Immature natural killer cell (primary cell): ENCODE results near the gene ABCG5. TPM values are rescaled to one million over a fixed set of nuclear protein-coding genes. Genes with fewer than 3 reads are reported as not detected.

Source experiments
- DNase-seq, 3 donors: peaks; one replicate each; pipeline ENCODE4 v3.0.0; 2022; ENCODE audit warnings: mixed read lengths in 1 of 3
- H3K27ac Mint-ChIP-seq, 6 donors: one replicate each; pipeline ENCODE4 v1.8.0; 2020; ENCODE audit warnings: mixed read lengths in 6 of 6, mild to moderate bottlenecking in 5 of 6, inconsistent platforms in 4 of 6, moderate library complexity in 3 of 6
- H3K27me3 Mint-ChIP-seq, 3 donors: one replicate each; pipeline ENCODE4 v1.8.0; 2020 to 2021; ENCODE audit warnings: low read depth in 3 of 3, mild to moderate bottlenecking in 3 of 3, mixed read lengths in 3 of 3, moderate library complexity in 3 of 3, inconsistent platforms in 1 of 3
- H3K36me3 Mint-ChIP-seq, 3 donors: one replicate each; pipeline ENCODE4 v1.8.0; 2020; ENCODE audit warnings: mixed read lengths in 3 of 3, inconsistent platforms in 2 of 3, mild to moderate bottlenecking in 2 of 3
- H3K4me1 Mint-ChIP-seq, 2 donors: one replicate each; pipeline ENCODE4 v1.8.0; 2020; ENCODE audit warnings: inconsistent platforms in 2 of 2, mild to moderate bottlenecking in 2 of 2, mixed read lengths in 2 of 2, moderate library complexity in 1 of 2
- H3K4me3 Mint-ChIP-seq, 5 donors: one replicate each; pipeline ENCODE4 v1.8.0; 2020; ENCODE audit warnings: mild to moderate bottlenecking in 5 of 5, mixed read lengths in 5 of 5, inconsistent platforms in 3 of 5, moderate library complexity in 3 of 5
- H3K9me3 Mint-ChIP-seq, 6 donors: one replicate each; pipeline ENCODE4 v1.8.0; 2020; ENCODE audit warnings: mild to moderate bottlenecking in 6 of 6, mixed read lengths in 6 of 6, inconsistent platforms in 4 of 6, moderate library complexity in 3 of 6
- polyA plus RNA-seq, 3 donors: library from polyadenylated mRNA; unstranded; fragments of 300-500 nt; fragmentation: Illumina TruSeq; gene quantifications; one replicate each; pipeline ENCODE4 v1.2.3, GENCODE V29; 2021

ABCG5 gene
- polyA plus RNA-seq = not detected

DNA sequence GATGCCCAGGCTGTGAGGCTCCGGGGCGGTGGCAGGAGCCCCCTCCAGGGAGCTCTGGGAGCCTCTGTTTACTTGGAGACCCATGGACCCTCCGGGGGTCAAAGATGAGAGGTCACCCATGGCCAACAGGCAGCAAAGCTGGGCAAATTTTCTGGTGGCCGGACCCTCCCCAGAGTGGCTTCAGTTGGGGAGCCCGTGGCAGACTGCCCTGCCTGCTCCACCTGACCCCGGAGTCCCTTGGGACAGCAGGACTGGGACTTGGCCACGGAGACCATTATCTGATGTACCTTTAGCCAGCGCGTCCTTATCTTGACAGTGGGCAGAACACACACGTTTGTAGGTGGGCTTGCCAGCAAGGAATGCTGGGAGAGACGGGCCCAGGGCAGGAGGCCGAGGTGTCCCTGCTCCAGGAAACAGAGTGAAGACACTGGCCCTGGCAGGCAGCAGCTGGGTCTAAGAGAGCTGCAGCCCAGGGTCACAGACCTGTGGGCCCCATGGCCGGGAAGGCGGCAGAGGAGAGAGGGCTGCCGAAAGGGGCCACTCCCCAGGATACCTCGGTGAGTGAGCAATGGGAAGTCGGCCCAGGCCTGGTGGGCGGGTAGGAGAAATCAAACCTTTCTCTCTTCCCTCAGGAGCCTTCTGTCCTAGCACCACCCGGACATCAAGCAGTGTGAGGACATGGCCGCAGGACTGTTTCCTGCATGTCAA is at the start of gene ABCG5, which contains the start of gene ABCG8:
TSS of gene ABCG5 (minus strand) at position 280 of the 708 bp plus-strand sequence. CDS start at position 120, 160 bp downstream.
TSS of gene ABCG8 (plus strand) at position 412 of the 708 bp plus-strand sequence. CDS start at position 495, 83 bp downstream.
- H3K27ac Mint-ChIP-seq = no peak within 1 kb of the TSS
- no peaks in the 10 kb centered on the region for H3K4me1 Mint-ChIP-seq
- no peaks in the 10 kb centered on the region for H3K9me3 Mint-ChIP-seq
- H3K4me3 Mint-ChIP-seq = no peak within 1 kb of the TSS
- H3K36me3 Mint-ChIP-seq = no peaks in the 10 kb centered on the region
- peaks cover 0 to 13% (median under 1%) of the 10 kb centered on the region in 3 donors for H3K27me3 Mint-ChIP-seq
- no peak for DNase-seq

GRCh38 chr2:43887176-43887575 is 48.5 kb upstream of the ABCG5 start:
- no peak overlapping the region for H3K27ac Mint-ChIP-seq
- DNase-seq = no peak
- H3K9me3 Mint-ChIP-seq = no peaks in the 10 kb centered on the region
- no peak overlapping the region for H3K4me3 Mint-ChIP-seq
- peaks cover 37 to 48% (median 38%) of the 10 kb centered on the region in 3 donors for H3K36me3 Mint-ChIP-seq
- H3K27me3 Mint-ChIP-seq = peaks cover 0 to 6% (median 0%) of the 10 kb centered on the region in 3 donors
- no peaks in the 10 kb centered on the region for H3K4me1 Mint-ChIP-seq

GRCh38 chr2:43885132-43885632 is 46.5 kb upstream of the ABCG5 start:
- Mint-ChIP-seq H3K27me3 (peaks cover 0 to 6% (median 2%) of the 10 kb centered on the region in 3 donors), H3K9me3 (no peaks in the 10 kb centered on the region), H3K4me3 (no peak overlapping the region), H3K36me3 (peaks cover 22 to 32% (median 25%) of the 10 kb centered on the region in 3 donors), H3K4me1 (no peaks in the 10 kb centered on the region), H3K27ac (peak overlapping the region in 1 of 6 donors; percentile 60)
- DNase-seq = no peak

DNA sequence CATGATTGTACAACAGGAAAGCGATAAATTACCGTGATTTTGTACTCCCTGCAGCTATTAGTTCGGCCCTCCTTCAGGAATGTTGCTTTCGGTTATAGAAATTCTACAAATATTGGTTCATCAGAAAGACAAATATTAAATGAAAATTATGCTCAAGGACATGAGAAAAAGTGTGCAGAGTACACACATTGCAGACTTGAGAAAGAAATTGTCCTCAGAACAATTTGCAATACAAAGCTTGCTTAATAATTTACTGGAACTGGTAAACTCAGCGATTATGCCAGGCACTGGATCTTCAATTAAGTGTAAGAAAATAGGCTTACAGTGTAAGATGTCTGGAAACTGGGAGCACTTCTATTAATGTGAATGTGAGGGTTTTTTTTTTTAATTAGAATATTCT is 46.0 kb upstream of the ABCG5 start:
- Mint-ChIP-seq H3K36me3 (peaks cover 20 to 28% (median 21%) of the 10 kb centered on the region in 3 donors), H3K27me3 (peaks cover 0 to 6% (median 2%) of the 10 kb centered on the region in 3 donors), H3K4me1 (no peaks in the 10 kb centered on the region), H3K27ac (no peak overlapping the region), H3K4me3 (no peak overlapping the region), H3K9me3 (no peaks in the 10 kb centered on the region)
- DNase-seq = no peak

DNA sequence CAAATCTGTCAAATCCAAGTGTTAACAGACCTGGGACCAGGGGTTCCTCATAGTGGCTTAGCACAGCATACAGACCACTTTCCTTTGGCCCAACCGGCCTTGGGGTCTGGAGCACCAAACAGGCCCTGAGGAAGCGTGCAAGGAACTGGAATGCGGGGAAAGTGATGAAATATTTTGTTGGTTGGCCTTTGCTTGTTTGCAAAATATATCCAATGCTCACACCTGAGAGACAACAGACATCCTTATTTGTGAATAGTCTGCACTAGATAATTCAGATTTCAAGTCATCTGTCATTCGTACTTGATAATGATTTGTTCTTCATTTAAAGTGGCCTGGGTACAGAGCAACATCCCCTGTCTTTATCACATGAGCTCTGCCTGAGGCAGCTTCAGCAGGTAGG is 43.7 kb upstream of the ABCG5 start:
- peaks cover 0 to 4% (median 2%) of the 10 kb centered on the region in 3 donors for H3K27me3 Mint-ChIP-seq
- H3K4me3 Mint-ChIP-seq = no peak overlapping the region
- H3K4me1 Mint-ChIP-seq = peaks cover 5 to 6% of the 10 kb centered on the region in 2 donors
- no peak overlapping the region for H3K27ac Mint-ChIP-seq
- H3K9me3 Mint-ChIP-seq = no peaks in the 10 kb centered on the region
- DNase-seq = no peak
- H3K36me3 Mint-ChIP-seq = peaks cover 2 to 8% (median 2%) of the 10 kb centered on the region in 3 donors

GRCh38 chr2:43880952-43881351 is 42.3 kb upstream of the ABCG5 start:
- H3K27ac Mint-ChIP-seq = no peak overlapping the region
- H3K4me3 Mint-ChIP-seq = no peak overlapping the region
- no peaks in the 10 kb centered on the region for H3K9me3 Mint-ChIP-seq
- peaks cover 4 to 5% (median 4%) of the 10 kb centered on the region in 3 donors for H3K27me3 Mint-ChIP-seq
- DNase-seq = no peak
- no peaks in the 10 kb centered on the region for H3K36me3 Mint-ChIP-seq
- H3K4me1 Mint-ChIP-seq = peaks cover 5 to 6% of the 10 kb centered on the region in 2 donors

- Mint-ChIP-seq H3K27me3 (peaks cover 4 to 5% (median 4%) of the 10 kb centered on the region in 3 donors), H3K9me3 (no peaks in the 10 kb centered on the region), H3K4me1 (peaks cover 5 to 6% of the 10 kb centered on the region in 2 donors), H3K4me3 (no peak overlapping the region), H3K27ac (no peak overlapping the region), H3K36me3 (no peaks in the 10 kb centered on the region)
- DNase-seq = no peak
Measured at GRCh38 chr2:43880471-43880870, 41.8 kb upstream of the ABCG5 start.

GRCh38 chr2:43879261-43879660 is 40.6 kb upstream of the ABCG5 start:
- Mint-ChIP-seq H3K36me3 (no peaks in the 10 kb centered on the region), H3K9me3 (no peaks in the 10 kb centered on the region), H3K27me3 (peaks cover 4 to 5% (median 4%) of the 10 kb centered on the region in 3 donors), H3K4me3 (no peak overlapping the region), H3K27ac (no peak overlapping the region), H3K4me1 (peaks cover 5 to 6% of the 10 kb centered on the region in 2 donors)
- DNase-seq = no peak

GRCh38 chr2:43877782-43878464 is 39.3 kb upstream of the ABCG5 start:
- peak overlapping the region in 2 of 5 donors; percentile 36 to 51 for H3K4me3 Mint-ChIP-seq
- DNase-seq = peak; percentile 17 to 36 (median 30)
- no peaks in the 10 kb centered on the region for H3K36me3 Mint-ChIP-seq
- no peak overlapping the region for H3K27ac Mint-ChIP-seq
- no peaks in the 10 kb centered on the region for H3K9me3 Mint-ChIP-seq
- H3K4me1 Mint-ChIP-seq = peaks cover 5 to 6% of the 10 kb centered on the region in 2 donors
- peaks cover 4 to 5% (median 4%) of the 10 kb centered on the region in 3 donors for H3K27me3 Mint-ChIP-seq

DNA sequence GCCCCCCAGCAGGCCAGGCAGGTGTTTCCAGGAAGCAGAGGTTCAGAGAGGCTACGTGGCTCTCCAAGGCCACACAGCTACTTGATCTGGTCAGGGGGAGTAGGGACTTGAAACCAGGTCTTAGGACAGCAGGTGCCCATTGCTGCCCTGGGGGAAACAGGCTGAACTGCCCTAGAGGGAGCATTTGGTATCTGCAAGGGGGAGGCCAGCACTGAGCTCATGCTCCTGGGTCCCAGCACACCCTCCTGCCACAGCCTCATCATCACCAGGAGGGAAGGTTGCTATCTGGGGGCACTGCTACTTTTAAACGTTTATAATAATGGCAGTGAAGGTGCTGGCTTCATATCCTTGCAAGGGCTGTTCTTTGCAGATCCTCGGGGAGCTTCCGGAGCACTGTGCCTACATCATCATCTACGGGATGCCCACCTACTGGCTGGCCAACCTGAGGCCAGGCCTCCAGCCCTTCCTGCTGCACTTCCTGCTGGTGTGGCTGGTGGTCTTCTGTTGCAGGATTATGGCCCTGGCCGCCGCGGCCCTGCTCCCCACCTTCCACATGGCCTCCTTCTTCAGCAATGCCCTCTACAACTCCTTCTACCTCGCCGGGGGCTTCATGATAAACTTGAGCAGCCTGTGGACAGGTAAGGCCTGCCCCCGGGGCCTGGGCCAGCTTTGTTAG is 36.3 kb upstream of the ABCG5 start:
- no peaks in the 10 kb centered on the region for H3K9me3 Mint-ChIP-seq
- peaks cover 5 to 6% of the 10 kb centered on the region in 2 donors for H3K4me1 Mint-ChIP-seq
- H3K27ac Mint-ChIP-seq = no peak overlapping the region
- no peak overlapping the region for H3K4me3 Mint-ChIP-seq
- H3K27me3 Mint-ChIP-seq = peaks cover 2 to 5% (median 2%) of the 10 kb centered on the region in 3 donors
- H3K36me3 Mint-ChIP-seq = no peaks in the 10 kb centered on the region
- no peak for DNase-seq

DNA sequence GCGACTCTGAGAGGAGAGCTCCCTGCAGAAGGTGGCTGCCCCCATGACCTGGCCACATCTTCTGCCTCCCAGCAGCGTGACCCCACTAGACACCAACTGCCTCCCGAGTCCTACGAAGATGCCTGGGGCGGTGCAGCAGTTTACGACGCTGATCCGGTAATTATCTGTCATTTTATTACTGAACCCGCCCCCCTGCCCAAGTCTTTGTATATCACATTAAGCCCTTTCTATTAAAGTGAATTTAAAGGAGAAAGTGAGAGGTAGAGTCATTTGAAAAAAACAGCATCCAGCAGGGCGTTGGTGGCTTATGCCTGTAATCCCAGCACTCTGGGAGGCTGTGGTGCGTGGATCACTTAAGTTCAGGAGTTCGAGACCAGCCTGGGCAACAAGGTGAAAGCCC is 33.5 kb upstream of the ABCG5 start:
- Mint-ChIP-seq H3K27me3 (peaks cover 1 to 9% (median 3%) of the 10 kb centered on the region in 3 donors), H3K4me3 (no peak overlapping the region), H3K4me1 (no peaks in the 10 kb centered on the region), H3K9me3 (no peaks in the 10 kb centered on the region), H3K27ac (no peak overlapping the region), H3K36me3 (no peaks in the 10 kb centered on the region)
- DNase-seq = no peak

GRCh38 chr2:43855292-43855691 is 16.7 kb upstream of the ABCG5 start:
- peaks cover 0 to 6% (median 2%) of the 10 kb centered on the region in 3 donors for H3K27me3 Mint-ChIP-seq
- H3K36me3 Mint-ChIP-seq = no peaks in the 10 kb centered on the region
- H3K9me3 Mint-ChIP-seq = no peaks in the 10 kb centered on the region

GRCh38 chr2:43854671-43855070 is 16.0 kb upstream of the ABCG5 start:
- Mint-ChIP-seq H3K4me3 (no peak overlapping the region), H3K36me3 (no peaks in the 10 kb centered on the region), H3K27me3 (peaks cover 0 to 3% (median 2%) of the 10 kb centered on the region in 3 donors), H3K4me1 (no peaks in the 10 kb centered on the region), H3K9me3 (no peaks in the 10 kb centered on the region), H3K27ac (no peak overlapping the region)
- no peak for DNase-seq

More at GRCh38 chr2:43855292-43855691, 16.7 kb upstream of the ABCG5 start:
- DNase-seq = no peak
- Mint-ChIP-seq H3K4me1 (no peaks in the 10 kb centered on the region), H3K4me3 (no peak overlapping the region), H3K27ac (no peak overlapping the region)
